HepG2 (cell line): ENCODE results near the gene ABI2. TPM values are rescaled to one million over a fixed set of nuclear protein-coding genes. Genes with fewer than 3 reads are reported as not detected.

Experiments
- ATAC-seq: fragments of 200-7000 bp; cut with Tn5 transposase; 3 replicates; pipeline ENCODE4 v1.9.1; 2020; ENCODE audit warnings: mild to moderate bottlenecking, moderate library complexity
- BruUV-seq: library from RNA; stranded (reverse); fragments of 400-500 nt; replicated peaks from 2 replicates; lab custom pipeline; 2021; lab: Mats Ljungman, UMichigan
- CTCF ChIA-PET: fragments of 300-600 bp; formaldehyde crosslinking; extraction: SDS; loops from one replicate; lab custom pipeline; 2021; ENCODE audit warnings: low total read pairs, inconsistent platforms, low intra/inter-chr PET ratio; lab: Yijun Ruan, JAX
- POLR2A ChIA-PET: fragments of 350-600 bp; sonication (Branson Sonifier 250); formaldehyde crosslinking; loops from one replicate; lab custom pipeline; 2020; ENCODE audit warnings: antibody characterized with exemption, inconsistent platforms; lab: Yijun Ruan, JAX
- DNase-seq: peaks from one replicate; pipeline ENCODE4 v3.0.0-alpha.2; 2015; ENCODE audit warnings: low spot score
- FAIRE-seq: peaks from 3 replicates; lab custom pipeline; 2011; peaks lifted over from hg19 to GRCh38; lab: Jason Lieb, UNC
- H2AFZ ChIP-seq: one replicate; pipeline ENCODE4 v1.6.1; 2011; ENCODE audit warnings: low read length, inconsistent platforms
- H3K27ac ChIP-seq: fragments of 300-600 bp; 3 replicates; pipeline ENCODE4 v1.8.0; 2011; ENCODE audit warnings: mixed run types, mild to moderate bottlenecking, mixed read lengths, low read length, inconsistent platforms; ENCODE audit not compliant: insufficient read depth; ENCODE audit errors: extremely low read length
- H3K27me3 ChIP-seq, 2 experiments: fragments of 200-600 bp in 1 of 2; 2 replicates in 1 of 2; 3 replicates in 1 of 2; pipeline versions ENCODE4 v1.6.0 to v1.8.0; 2011; ENCODE audit warnings: low read length in 2 of 2, mild to moderate bottlenecking in 2 of 2, moderate library complexity in 2 of 2, inconsistent platforms in 1 of 2; ENCODE audit not compliant: insufficient read depth in 2 of 2, control insufficient read depth in 1 of 2
- H3K36me3 ChIP-seq, 2 experiments: fragments of 200-600 bp in 1 of 2; replicated peaks in 1 of 2; 2 replicates in 1 of 2; 3 replicates in 1 of 2; pipeline versions ENCODE4 v1.5.1 to v1.8.0; 2011; ENCODE audit warnings: low read length in 2 of 2, inconsistent platforms in 1 of 2; ENCODE audit not compliant: insufficient read depth in 2 of 2, control insufficient read depth in 1 of 2
- H3K4me1 ChIP-seq: 2 replicates; pipeline ENCODE4 v1.5.1; 2012; ENCODE audit warnings: low read length, inconsistent platforms; ENCODE audit not compliant: insufficient read depth
- H3K4me2 ChIP-seq: 2 replicates; pipeline ENCODE4 v1.6.0; 2011; ENCODE audit warnings: low read depth, low read length, inconsistent platforms
- H3K4me3 ChIP-seq, 3 experiments: fragments of 200-600 bp in 1 of 3; sonication (generic), shearing (Covaris generic) in 1 of 3; replicated peaks in 1 of 3; 2 replicates each; pipeline ENCODE4 v1.5.1; 2011 to 2016; ENCODE audit warnings: low read length in 3 of 3, inconsistent platforms in 2 of 3, low read depth in 2 of 3, mild to moderate bottlenecking in 2 of 3, control low read depth in 1 of 3, mixed read lengths in 1 of 3; ENCODE audit not compliant: insufficient read depth in 1 of 3
- H3K79me2 ChIP-seq: one replicate; pipeline ENCODE4 v1.6.1; 2011; ENCODE audit warnings: low read length, inconsistent platforms; ENCODE audit not compliant: insufficient read depth
- H3K9ac ChIP-seq: 2 replicates; pipeline ENCODE4 v1.6.0; 2011; ENCODE audit warnings: mild to moderate bottlenecking, low read depth, low read length, inconsistent platforms; ENCODE audit not compliant: insufficient read depth
- H3K9me3 ChIP-seq: 2 replicates; pipeline ENCODE4 v1.5.1; 2012; ENCODE audit warnings: mild to moderate bottlenecking, low read length
- H4K20me1 ChIP-seq: 2 replicates; pipeline ENCODE4 v1.6.0; 2011; ENCODE audit warnings: inconsistent platforms, mild to moderate bottlenecking, low read length, moderate library complexity; ENCODE audit not compliant: insufficient read depth
- CENPT ChIP-seq: sonication (generic); formaldehyde crosslinking; IDR thresholded peaks from 2 replicates; pipeline ENCODE4 v1.8.0; 2022; ENCODE audit warnings: low read depth, mild to moderate bottlenecking, moderate library complexity, missing genetic modification reagents
- HOXA9 ChIP-seq: sonication (generic); formaldehyde crosslinking; IDR thresholded peaks from 2 replicates; pipeline ENCODE4 v1.8.1; 2022; ENCODE audit warnings: missing genetic modification reagents, mild to moderate bottlenecking, moderate library complexity, borderline replicate concordance
- KDM2A ChIP-seq: sonication (generic); formaldehyde crosslinking; IDR thresholded peaks from 2 replicates; pipeline ENCODE4 v1.4.0; 2020; ENCODE audit warnings: low read depth, missing genetic modification reagents, borderline replicate concordance
- KDM6A ChIP-seq: IDR thresholded peaks from 2 replicates; pipeline ENCODE4 v1.6.1; 2016; ENCODE audit warnings: low read depth
- MXD1 ChIP-seq: sonication (generic); formaldehyde crosslinking; IDR thresholded peaks from 2 replicates; pipeline ENCODE4 v1.4.0; 2020; ENCODE audit warnings: mild to moderate bottlenecking, missing genetic modification reagents
- NKX3-1 ChIP-seq: sonication (generic); formaldehyde crosslinking; IDR thresholded peaks from 2 replicates; pipeline ENCODE4 v1.5.0; 2020; ENCODE audit warnings: missing genetic modification reagents
- POLR2A ChIP-seq, 2 experiments: IDR thresholded peaks; 2 replicates each; pipeline ENCODE4 v1.6.1; 2011; ENCODE audit warnings: low read depth in 2 of 2, low read length in 2 of 2, mild to moderate bottlenecking in 1 of 2, moderate library complexity in 1 of 2; ENCODE audit not compliant: insufficient read depth in 1 of 2
- SMAD1 ChIP-seq: sonication (generic); formaldehyde crosslinking; IDR thresholded peaks from 2 replicates; pipeline ENCODE4 v1.4.0; 2020; ENCODE audit warnings: missing genetic modification reagents, low read depth, mild to moderate bottlenecking, borderline replicate concordance
- SNAPC4 ChIP-seq: sonication (generic); formaldehyde crosslinking; IDR thresholded peaks from 2 replicates; pipeline ENCODE4 v1.4.0; 2020; ENCODE audit warnings: mild to moderate bottlenecking, missing genetic modification reagents
- USF2 ChIP-seq, 2 experiments: sonication (generic) in 1 of 2; formaldehyde crosslinking in 1 of 2; IDR thresholded peaks; 2 replicates each; pipeline versions ENCODE4 v1.5.1 to v1.6.1; 2011 to 2020; ENCODE audit warnings: borderline replicate concordance in 1 of 2, low read depth in 1 of 2, low read length in 1 of 2, mild to moderate bottlenecking in 1 of 2, missing genetic modification reagents in 1 of 2, moderate library complexity in 1 of 2
- ZNF503 ChIP-seq: sonication (generic); formaldehyde crosslinking; IDR thresholded peaks from 2 replicates; pipeline ENCODE4 v1.4.0; 2020; ENCODE audit warnings: missing genetic modification reagents
- ZNF564 ChIP-seq: sonication (generic); formaldehyde crosslinking; IDR thresholded peaks from 2 replicates; pipeline ENCODE4 v1.8.1; 2023; ENCODE audit warnings: mild to moderate bottlenecking, missing genetic modification reagents
- ZSCAN25 ChIP-seq: sonication (generic); formaldehyde crosslinking; IDR thresholded peaks from 2 replicates; pipeline ENCODE4 v1.8.0; 2022; ENCODE audit warnings: mild to moderate bottlenecking, missing genetic modification reagents
- WGBS: methylation state at CpG from one replicate; pipeline ENCODE4 v1.1.6; 2017; ENCODE audit warnings: low lambda C conversion rate; 5-methylcytosine and 5-hydroxymethylcytosine counted together
- in situ Hi-C: cut with HindIII; loops from 2 replicates; pipeline ENCODE4 v1.10.0; 2017; ENCODE audit warnings: low pct_unique_long_range_greater_than_20kb; ENCODE audit not compliant: extremely low pct_ligation_motif_present
- intact Hi-C: fragments of 100-400 bp; cut with micrococcal nuclease; formaldehyde crosslinking; loops from one replicate; pipeline ENCODE4 v1.10.0; 2022; ENCODE audit not compliant: unreplicated experiment
- polyA plus RNA-seq, 8 experiments: library from polyadenylated mRNA; depleted of rRNA in 3 of 8; stranded (reverse) in 7 of 8; unstranded in 1 of 8; fragments of >200 nt; fragmentation: Illumina TruSeq in 4 of 8; extraction: Trizol in 4 of 8; gene quantifications; 2 replicates each; pipeline versions ENCODE4 v1.2.1 to v1.2.3, GENCODE V29; 2011 to 2016; ENCODE audit warnings: low read depth in 4 of 8, missing spikeins in 1 of 8, mixed read lengths in 1 of 8; ENCODE audit not compliant: insufficient read depth in 1 of 8
- total RNA-seq, 5 experiments: library from RNA; depleted of rRNA; stranded (reverse); fragments of >200 nt; fragmentation: Illumina TruSeq; extraction: Trizol; gene quantifications; 2 replicates each; pipeline ENCODE4 v1.2.3, GENCODE V29; 2016; ENCODE audit warnings: low read depth in 1 of 5
- TF ChIP-seq, protein P1 (sequence below): sonication (generic); formaldehyde crosslinking; IDR thresholded peaks from 2 replicates; pipeline ENCODE4 v1.5.0; 2020; ENCODE audit warnings: missing genetic modification reagents

ABI2 gene
- total and polyA plus RNA-seq, 2 of the 13 experiments (the other 11 are each of a cell fraction or from before 2014, with no cell fraction given), result 28.4 to 32.4 TPM

DNA sequence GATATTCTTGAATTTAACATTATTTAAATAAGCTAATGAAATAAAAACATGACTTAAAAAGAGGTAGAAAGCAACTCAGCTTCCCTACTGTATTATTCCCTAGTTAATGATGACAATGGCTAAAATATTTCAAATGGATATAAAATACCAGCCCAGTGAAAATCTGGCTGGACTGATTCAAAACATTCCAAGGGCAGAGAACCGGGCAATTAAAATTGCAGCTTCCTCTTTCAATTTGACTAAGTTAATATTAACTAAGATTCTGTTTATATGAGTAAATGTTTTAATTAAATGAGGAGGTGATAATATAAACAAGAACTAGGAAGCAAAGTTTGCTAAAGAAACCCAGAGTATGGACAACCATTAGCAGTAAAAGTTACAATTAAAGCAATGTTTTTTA lies 141.4 kb downstream of the ABI2 start:
- ATAC-seq (no peak), FAIRE-seq (no peak), DNase-seq (no peak)
- WGBS, result 96% methylated on average over 1 of the region's 1 CpG
- H3K79me2 ChIP-seq, result no peaks in the 10 kb centered on the region
- H3K27me3 ChIP-seq, result no peaks in the 10 kb centered on the region
- intact Hi-C loops (no loop called here), in situ Hi-C loops (no loop called here)
- no peak overlapping the region for H3K4me3 ChIP-seq
- H3K4me2 ChIP-seq, result no peak overlapping the region
- no peak overlapping the region for H3K27ac ChIP-seq
- no peaks in the 10 kb centered on the region for H3K9me3 ChIP-seq
- TF ChIP-seq, protein P1, sequence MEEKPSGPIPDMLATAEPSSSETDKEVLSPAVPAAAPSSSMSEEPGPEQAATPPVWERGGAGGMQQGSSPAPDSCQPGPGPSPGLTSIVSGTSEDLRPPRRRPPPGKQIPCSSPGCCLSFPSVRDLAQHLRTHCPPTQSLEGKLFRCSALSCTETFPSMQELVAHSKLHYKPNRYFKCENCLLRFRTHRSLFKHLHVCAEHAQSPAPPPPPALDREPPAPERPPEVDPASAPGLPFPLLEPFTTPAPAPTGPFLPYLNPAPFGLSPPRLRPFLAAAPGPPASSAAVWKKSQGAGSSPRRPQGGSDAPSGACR, result no peak
- TF ChIP-seq SNAPC4 (CRISPR knock-in tag) (no peak), NKX3-1 (CRISPR knock-in tag) (no peak), ZNF564 (CRISPR knock-in tag) (no peak), ZSCAN25 (CRISPR knock-in tag) (no peak), CENPT (CRISPR knock-in tag) (no peak), SMAD1 (CRISPR knock-in tag) (no peak), HOXA9 (CRISPR knock-in tag) (no peak), KDM6A (CRISPR knock-in tag) (no peak), POLR2A (IDR thresholded peaks at IDR 0.05; ENCODE audit: insufficient read depth in 1 of 2, low read depth in 2 of 2, low read length in 2 of 2) (no peak), ZNF503 (CRISPR knock-in tag) (no peak), USF2 (IDR thresholded peaks at IDR 0.05; ENCODE audit: low read depth, low read length) (no peak), USF2 (CRISPR knock-in tag; IDR thresholded peaks at IDR 0.05; ENCODE audit: borderline replicate concordance) (no peak), KDM2A (CRISPR knock-in tag) (no peak), MXD1 (no peak)
- H2AFZ ChIP-seq, result no peak overlapping the region
- H3K4me1 ChIP-seq, result no peaks in the 10 kb centered on the region
- CTCF ChIA-PET, result no interaction called here
- POLR2A ChIA-PET, result no interaction called here
- no peaks in the 10 kb centered on the region for H4K20me1 ChIP-seq
- H3K9ac ChIP-seq, result no peak overlapping the region
- no peaks in the 10 kb centered on the region for H3K36me3 ChIP-seq
- BruUV-seq, result no TSS peak
